Dendritic cell treated with granulocyte-macrophage colony-stimulating factor and Interleukin-4, amounts not matched to agents 40 ng/mL and 50 ng/mL, for 4 days (primary cell): ENCODE results near the gene PAPSS2.

Experiments
- H3K27ac Mint-ChIP-seq: one replicate; pipeline ENCODE4 v1.8.0; 2022; ENCODE audit warnings: mild to moderate bottlenecking, mixed read lengths
- H3K27me3 Mint-ChIP-seq: one replicate; pipeline ENCODE4 v1.8.0; 2022; ENCODE audit warnings: mild to moderate bottlenecking, mixed read lengths
- H3K36me3 Mint-ChIP-seq: one replicate; pipeline ENCODE4 v1.8.0; 2022; ENCODE audit warnings: low read depth, mixed read lengths
- H3K4me1 Mint-ChIP-seq: one replicate; pipeline ENCODE4 v1.8.0; 2022; ENCODE audit warnings: low read depth, mixed read lengths
- H3K4me3 Mint-ChIP-seq: one replicate; pipeline ENCODE4 v1.8.0; 2022; ENCODE audit warnings: mild to moderate bottlenecking, moderate library complexity, mixed read lengths
- H3K9me3 Mint-ChIP-seq: one replicate; pipeline ENCODE4 v1.8.0; 2022; ENCODE audit warnings: mixed read lengths
- intact Hi-C: fragments of 100-400 bp; cut with micrococcal nuclease; formaldehyde crosslinking; loops from one replicate; pipeline ENCODE4 v1.15.0; 2022

The PAPSS2 gene

DNA sequence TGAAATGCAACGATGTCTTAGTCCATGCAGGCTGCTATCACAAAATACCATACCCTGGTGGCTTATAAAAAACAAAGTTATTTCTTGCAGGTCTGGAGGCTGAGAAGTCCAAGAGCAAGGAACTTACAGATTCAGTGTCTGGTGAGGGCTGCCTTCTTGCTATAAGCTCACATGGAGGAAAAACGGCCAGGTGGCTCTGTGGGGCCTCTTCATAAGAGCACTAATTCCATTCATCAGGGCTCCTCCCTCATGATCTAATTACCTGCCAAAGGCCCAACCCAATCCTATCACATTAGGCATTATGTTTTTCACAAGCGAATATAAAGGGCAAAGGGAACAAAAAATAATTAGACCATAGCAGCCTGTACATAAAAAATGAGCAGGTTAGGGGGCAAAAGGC, 35.4 kb downstream of the PAPSS2 start:
- no peak overlapping the region for H3K27ac Mint-ChIP-seq
- no peaks in the 10 kb centered on the region for H3K9me3 Mint-ChIP-seq
- no peak overlapping the region for H3K4me3 Mint-ChIP-seq
- intact Hi-C loops: no loop called here
- no peaks in the 10 kb centered on the region for H3K27me3 Mint-ChIP-seq
- H3K36me3 Mint-ChIP-seq: no peaks in the 10 kb centered on the region
- no peaks in the 10 kb centered on the region for H3K4me1 Mint-ChIP-seq

DNA sequence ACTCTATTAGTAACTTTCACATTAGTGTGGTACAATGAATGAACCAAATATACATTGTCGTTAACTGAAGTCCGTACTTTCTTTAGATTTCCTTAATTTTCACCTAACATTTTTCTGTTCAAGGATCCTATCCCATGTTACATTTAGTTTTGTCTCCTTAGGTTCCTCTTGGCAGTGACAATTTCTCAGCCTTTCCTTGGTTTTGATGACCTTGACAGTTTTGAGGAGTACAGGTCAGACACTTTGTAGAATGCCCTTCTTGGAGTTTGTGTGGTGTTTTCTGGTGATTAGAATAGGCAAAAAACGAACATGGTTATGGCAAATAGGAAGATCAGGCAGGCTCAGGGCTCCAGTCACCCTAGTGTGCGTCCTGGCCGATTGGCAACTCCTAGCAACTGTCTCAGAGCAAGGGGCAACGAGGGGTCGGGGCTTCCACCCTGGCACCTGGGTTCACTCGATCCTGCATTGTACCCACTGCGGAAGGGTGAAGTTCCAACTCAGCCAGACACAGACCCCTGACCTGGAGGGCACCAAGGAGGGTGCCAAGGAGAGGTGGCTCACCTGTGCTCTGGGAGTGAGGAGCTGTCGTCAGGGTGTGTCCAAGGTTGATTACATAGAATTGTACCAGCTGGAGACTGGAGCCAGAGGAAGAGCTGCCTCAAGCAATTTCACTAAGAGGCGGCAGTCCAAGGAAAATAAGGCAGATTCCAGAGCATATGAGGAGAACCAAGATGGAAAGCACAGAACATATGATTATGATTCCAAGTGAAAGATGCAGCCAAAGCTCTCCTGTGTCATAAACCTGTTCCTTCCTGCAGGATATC, 37.5 kb downstream of the PAPSS2 start:
- intact Hi-C loops: no loop called here

DNA sequence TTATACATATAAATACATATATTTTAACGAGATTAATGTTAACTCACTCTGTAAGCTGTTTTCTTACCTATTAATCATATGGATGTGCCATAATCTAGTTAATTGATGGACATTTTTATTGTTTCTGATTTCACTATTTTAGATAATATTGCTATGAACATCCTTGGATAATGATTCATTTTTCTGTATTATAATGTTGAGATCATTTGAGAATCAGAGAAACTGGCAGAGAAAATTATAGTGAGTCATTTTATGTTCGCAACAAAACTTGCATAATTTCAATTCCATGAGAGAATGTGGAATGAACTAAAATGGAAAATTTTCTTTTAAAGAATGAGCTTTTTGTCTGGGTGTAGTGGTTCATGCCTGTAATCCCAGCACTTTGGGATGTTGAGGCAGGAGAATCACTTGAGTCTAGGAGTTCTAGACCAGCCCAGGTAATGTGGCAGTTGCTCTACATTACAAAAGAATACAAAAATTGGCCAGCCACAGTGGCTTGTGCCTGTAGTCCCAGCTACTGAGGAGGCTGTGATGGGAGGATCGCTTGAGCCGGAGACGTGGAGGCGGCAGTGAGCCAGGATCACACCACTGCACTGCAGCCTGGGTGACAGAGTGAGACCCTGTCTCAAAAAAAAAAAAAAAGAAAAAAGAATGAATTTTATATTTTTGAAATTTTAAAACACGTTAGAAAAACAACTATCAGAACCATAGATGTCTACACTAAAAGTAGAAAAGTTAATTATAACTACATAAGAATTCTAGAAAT, 40.5 kb downstream of the PAPSS2 start:
- Mint-ChIP-seq H3K27me3 (no peaks in the 10 kb centered on the region), H3K27ac (no peak overlapping the region)
- intact Hi-C loops: no loop called here

More for the DNA sequence above, 37.5 kb downstream of the PAPSS2 start:
- no peaks in the 10 kb centered on the region for H3K9me3 Mint-ChIP-seq
- no peaks in the 10 kb centered on the region for H3K4me1 Mint-ChIP-seq
- H3K36me3 Mint-ChIP-seq: no peaks in the 10 kb centered on the region
- no peaks in the 10 kb centered on the region for H3K27me3 Mint-ChIP-seq
- no peak overlapping the region for H3K27ac Mint-ChIP-seq
- no peak overlapping the region for H3K4me3 Mint-ChIP-seq

DNA sequence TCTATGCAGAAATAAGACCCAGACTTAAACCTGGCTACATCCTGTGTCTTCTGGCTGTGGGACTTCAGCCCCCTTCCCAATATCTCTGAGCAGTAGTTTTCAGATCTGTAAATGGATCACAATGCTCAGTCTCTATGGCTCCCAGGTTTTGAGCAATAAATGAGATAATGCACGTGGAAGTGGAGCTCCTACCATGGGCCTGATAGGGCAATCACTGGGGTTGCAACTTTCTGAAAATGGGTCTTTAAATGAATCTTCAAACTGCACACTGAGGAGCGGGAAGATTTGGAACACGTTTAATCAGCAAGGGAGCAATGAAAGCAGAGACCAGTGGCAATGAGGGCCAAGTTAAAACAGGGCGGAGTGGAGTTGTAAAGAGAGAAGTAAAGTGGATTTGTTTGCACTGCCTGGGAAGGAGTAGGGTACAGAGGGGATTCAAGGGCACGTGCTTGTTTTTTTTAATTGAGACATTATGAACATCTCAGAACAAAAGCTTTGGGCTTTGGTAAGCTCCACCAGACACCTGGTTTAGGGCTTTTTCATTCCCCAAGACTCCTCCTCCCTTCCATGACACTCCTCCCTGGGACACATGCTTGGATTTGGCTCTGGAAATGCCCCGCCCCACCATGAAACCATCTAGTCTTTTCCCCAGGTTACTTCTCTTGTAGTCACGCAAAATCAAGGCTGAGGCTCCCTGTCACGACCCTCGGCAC, 42.7 kb downstream of the PAPSS2 start:
- intact Hi-C loops: no loop called here
- H3K27me3 Mint-ChIP-seq: no peaks in the 10 kb centered on the region
- no peak overlapping the region for H3K27ac Mint-ChIP-seq
- H3K9me3 Mint-ChIP-seq: no peaks in the 10 kb centered on the region
- no peaks in the 10 kb centered on the region for H3K4me1 Mint-ChIP-seq
- no peak overlapping the region for H3K4me3 Mint-ChIP-seq
- H3K36me3 Mint-ChIP-seq: no peaks in the 10 kb centered on the region

More for the DNA sequence above, 40.5 kb downstream of the PAPSS2 start:
- no peak overlapping the region for H3K4me3 Mint-ChIP-seq
- H3K9me3 Mint-ChIP-seq: no peaks in the 10 kb centered on the region
- no peaks in the 10 kb centered on the region for H3K36me3 Mint-ChIP-seq
- no peaks in the 10 kb centered on the region for H3K4me1 Mint-ChIP-seq

DNA sequence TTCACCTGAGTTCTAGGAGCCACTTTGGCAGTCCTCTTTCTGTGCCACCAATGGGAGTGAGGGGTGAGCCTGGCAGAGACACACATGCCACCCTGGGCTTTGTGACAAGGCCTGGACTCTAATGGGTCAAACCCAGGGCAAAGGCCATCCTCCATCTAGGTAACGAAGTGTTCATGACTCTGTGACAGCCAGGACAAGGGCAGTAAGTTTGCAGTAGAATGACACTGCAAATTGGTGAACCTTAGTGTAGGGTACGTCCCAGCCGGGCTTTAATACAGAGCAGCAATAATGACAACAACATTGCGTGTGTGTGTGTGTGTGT, 43.3 kb downstream of the PAPSS2 start:
- Mint-ChIP-seq H3K36me3 (no peaks in the 10 kb centered on the region), H3K9me3 (no peaks in the 10 kb centered on the region), H3K4me1 (no peaks in the 10 kb centered on the region), H3K4me3 (no peak overlapping the region), H3K27me3 (no peaks in the 10 kb centered on the region), H3K27ac (no peak overlapping the region)
- intact Hi-C loops: no loop called here

DNA sequence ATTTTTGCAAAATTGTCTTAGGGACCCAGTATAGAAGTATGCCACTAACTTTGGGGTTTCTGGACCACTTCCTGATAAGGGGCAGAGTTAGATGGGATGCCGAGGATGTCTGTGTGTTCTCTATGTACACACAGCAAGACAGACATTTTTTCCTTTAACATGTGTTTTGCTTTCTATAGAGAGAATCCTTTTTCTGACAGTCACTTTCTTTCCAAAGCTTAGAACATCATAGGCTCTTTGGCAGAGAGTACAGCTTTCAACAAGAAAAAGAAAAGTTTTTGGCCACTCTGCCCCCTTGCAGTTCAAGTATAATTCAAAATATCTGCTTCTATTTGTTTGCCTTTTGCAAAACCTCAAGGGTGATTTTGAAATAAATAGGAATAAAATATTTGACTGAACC, 44.1 kb downstream of the PAPSS2 start:
- intact Hi-C loops: no loop called here
- Mint-ChIP-seq H3K4me1 (no peaks in the 10 kb centered on the region), H3K36me3 (no peaks in the 10 kb centered on the region), H3K9me3 (no peaks in the 10 kb centered on the region), H3K27me3 (no peaks in the 10 kb centered on the region), H3K4me3 (no peak overlapping the region), H3K27ac (no peak overlapping the region)

DNA sequence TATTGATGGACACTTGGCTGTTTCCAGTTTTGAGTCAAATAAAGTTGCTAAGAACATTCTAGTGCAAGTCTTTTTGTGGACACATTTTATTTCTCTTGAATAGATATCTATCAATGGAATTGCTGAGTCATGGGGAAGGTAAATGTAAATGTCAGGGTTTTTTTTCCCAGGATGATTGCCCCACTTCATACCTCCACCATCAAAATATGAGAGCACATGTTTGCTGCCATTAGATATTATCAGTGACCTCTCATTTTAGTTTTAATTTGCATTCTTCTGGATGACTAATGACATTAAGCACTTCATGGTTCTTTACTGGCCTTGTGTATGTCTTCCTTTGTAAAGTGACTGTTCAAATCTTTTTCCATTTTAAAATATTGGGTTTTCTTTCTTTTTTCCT, 45.7 kb downstream of the PAPSS2 start:
- intact Hi-C loops: no loop called here
- H3K9me3 Mint-ChIP-seq: no peaks in the 10 kb centered on the region
- no peak overlapping the region for H3K27ac Mint-ChIP-seq
- H3K27me3 Mint-ChIP-seq: no peaks in the 10 kb centered on the region
- H3K36me3 Mint-ChIP-seq: peaks cover 6% of the 10 kb centered on the region
- no peaks in the 10 kb centered on the region for H3K4me1 Mint-ChIP-seq
- H3K4me3 Mint-ChIP-seq: no peak overlapping the region

DNA sequence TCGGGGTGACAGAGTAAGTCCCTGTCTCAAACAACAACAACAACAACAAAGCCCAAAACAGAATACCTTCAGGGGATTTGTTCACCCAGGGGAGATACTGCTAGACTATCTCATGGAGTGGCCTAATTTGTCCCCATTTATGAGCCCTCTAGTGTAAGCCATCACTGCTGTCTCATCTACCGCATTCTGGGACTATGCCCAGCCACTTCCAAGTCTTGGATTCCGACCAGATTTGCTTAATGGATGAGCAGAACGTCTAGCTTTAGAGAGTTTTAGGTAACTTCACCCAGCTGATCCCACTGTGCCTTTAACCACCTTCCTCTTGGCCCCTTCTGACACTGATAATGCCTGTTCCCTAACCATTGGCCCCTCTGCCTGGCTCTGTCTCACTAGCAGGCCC, 47.1 kb downstream of the PAPSS2 start:
- H3K27me3 Mint-ChIP-seq: no peaks in the 10 kb centered on the region
- no peaks in the 10 kb centered on the region for H3K4me1 Mint-ChIP-seq
- no peak overlapping the region for H3K4me3 Mint-ChIP-seq
- peaks cover 14% of the 10 kb centered on the region for H3K36me3 Mint-ChIP-seq
- no peak overlapping the region for H3K27ac Mint-ChIP-seq
- intact Hi-C loops: no loop called here
- no peaks in the 10 kb centered on the region for H3K9me3 Mint-ChIP-seq

DNA sequence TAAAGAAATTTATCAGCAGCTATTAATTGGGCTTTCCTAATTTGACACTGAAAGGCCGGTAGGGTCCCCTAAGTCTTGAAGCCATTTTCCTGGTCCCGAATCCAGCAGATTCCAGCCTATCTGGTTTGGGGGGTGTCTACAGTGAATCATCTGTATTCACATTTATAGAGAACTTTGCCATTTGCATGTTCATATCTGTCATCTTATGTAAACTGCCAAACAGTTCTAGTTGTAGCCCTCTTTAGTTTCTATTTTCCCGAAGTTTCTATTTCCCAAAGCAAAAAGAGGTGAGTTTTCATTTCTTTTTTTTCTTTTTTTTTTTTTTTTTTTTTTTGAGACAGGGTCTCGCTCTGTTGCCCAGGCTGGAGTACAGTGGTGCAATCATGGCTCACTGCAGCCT, 47.6 kb downstream of the PAPSS2 start:
- no peaks in the 10 kb centered on the region for H3K4me1 Mint-ChIP-seq
- H3K36me3 Mint-ChIP-seq: peaks cover 19% of the 10 kb centered on the region
- no peaks in the 10 kb centered on the region for H3K27me3 Mint-ChIP-seq
- no peaks in the 10 kb centered on the region for H3K9me3 Mint-ChIP-seq
- no peak overlapping the region for H3K4me3 Mint-ChIP-seq
- H3K27ac Mint-ChIP-seq: no peak overlapping the region
- intact Hi-C loops: no loop called here

DNA sequence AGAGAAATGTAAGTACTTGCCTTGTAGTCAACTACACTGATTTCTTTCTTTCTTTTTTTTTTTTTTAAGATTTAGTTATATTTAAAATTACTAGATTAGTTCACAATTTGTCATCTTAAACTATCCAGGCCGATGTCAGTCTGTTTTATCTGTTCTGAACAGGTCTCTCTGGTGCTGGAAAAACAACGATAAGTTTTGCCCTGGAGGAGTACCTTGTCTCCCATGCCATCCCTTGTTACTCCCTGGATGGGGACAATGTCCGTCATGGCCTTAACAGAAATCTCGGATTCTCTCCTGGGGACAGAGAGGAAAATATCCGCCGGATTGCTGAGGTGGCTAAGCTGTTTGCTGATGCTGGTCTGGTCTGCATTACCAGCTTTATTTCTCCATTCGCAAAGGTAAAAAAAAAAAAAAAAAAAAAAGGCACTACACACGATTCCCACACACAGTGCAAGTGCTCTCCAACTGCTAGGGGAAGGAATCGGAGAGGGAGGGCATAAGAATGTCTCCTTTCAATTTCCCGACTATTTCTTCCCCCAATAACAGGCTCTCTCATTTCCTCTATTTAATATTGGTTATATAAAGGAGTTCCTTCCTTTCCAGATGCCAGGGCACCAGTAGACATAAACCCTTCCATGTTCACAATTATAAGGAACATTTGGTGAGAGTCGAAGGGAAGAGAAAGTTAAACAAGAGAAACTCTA, 53.4 kb downstream of the PAPSS2 start:
- Mint-ChIP-seq H3K27ac (no peak overlapping the region), H3K36me3 (peaks cover 57% of the 10 kb centered on the region), H3K9me3 (no peaks in the 10 kb centered on the region), H3K4me1 (peaks cover 25% of the 10 kb centered on the region), H3K27me3 (no peaks in the 10 kb centered on the region), H3K4me3 (no peak overlapping the region)
- intact Hi-C loops: no loop called here

DNA sequence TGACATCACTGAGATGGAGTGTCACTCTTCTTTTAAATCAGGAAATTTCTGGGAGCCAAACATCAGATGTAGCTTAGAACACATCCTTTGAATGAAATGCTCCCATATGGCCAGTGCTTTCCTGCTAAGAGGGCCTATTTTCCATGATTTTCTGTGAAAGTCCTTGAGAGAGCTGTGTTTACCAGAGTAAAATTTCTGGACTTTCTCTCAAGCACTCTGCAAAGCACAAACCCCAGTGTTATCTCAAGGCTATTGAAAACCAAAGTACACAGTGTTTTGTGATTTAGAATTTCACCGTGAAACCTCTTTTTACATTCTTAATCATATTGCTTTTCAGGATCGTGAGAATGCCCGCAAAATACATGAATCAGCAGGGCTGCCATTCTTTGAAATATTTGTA, 54.0 kb downstream of the PAPSS2 start:
- peaks cover 57% of the 10 kb centered on the region for H3K36me3 Mint-ChIP-seq
- H3K27me3 Mint-ChIP-seq: no peaks in the 10 kb centered on the region
- peaks cover 25% of the 10 kb centered on the region for H3K4me1 Mint-ChIP-seq
- intact Hi-C loops: no loop called here
- no peak overlapping the region for H3K4me3 Mint-ChIP-seq
- no peaks in the 10 kb centered on the region for H3K9me3 Mint-ChIP-seq
- H3K27ac Mint-ChIP-seq: no peak overlapping the region

DNA sequence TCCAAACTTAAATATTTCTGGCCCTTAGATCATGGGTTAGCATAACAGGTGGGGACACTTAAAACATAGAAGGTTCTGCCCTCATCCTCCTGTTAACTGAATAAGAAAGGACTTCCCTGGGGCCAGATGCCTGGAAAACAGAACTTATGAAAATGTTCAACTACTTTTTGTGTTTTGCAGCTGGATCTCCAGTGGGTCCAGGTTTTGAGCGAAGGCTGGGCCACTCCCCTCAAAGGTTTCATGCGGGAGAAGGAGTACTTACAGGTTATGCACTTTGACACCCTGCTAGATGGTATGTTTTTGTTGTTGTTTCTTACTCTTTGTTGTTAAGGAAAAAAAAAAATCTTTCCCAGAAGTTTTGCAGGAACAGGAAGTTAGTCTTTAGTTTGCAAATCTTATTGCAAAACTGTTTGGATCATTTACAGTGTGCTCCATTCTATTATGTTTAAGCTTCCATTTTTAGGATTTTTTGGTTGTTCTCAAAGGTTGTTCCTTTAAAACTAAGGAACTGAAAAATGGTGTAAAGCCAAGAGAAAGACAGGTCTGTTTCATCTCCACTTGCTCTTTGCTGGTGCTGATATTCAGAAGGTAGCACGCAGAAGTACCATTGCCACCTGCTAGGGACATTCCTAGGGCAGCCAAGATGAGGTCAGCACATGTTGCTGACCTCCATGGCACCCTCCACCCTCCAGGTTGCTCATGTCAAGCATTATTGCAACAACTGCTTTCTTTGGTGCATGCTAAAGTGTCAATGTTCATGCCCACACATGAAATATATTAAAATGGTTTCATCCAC, 56.1 kb downstream of the PAPSS2 start:
- intact Hi-C loops: no loop called here
- Mint-ChIP-seq H3K27me3 (no peaks in the 10 kb centered on the region), H3K9me3 (no peaks in the 10 kb centered on the region), H3K4me3 (no peak overlapping the region), H3K36me3 (peaks cover 47% of the 10 kb centered on the region), H3K4me1 (peaks cover 25% of the 10 kb centered on the region), H3K27ac (no peak overlapping the region)

DNA sequence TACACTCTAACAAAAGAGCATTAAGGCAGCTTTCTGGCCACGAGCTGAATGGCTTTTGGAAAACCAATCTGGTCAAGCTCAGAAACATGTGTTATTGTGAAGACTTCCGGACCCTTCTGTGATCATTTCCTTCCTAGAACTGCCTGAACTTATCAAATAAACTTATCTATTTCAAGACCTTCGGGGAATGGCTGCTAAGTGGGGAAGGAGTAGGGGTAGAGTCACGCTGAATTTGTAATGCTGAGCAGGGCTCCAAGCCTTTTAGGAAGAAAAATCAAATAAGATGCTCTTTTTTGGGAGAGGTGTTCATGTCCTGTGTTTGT, 56.6 kb downstream of the PAPSS2 start:
- Mint-ChIP-seq H3K9me3 (no peaks in the 10 kb centered on the region), H3K27me3 (no peaks in the 10 kb centered on the region), H3K27ac (no peak overlapping the region), H3K4me3 (no peak overlapping the region), H3K4me1 (peaks cover 25% of the 10 kb centered on the region), H3K36me3 (peaks cover 47% of the 10 kb centered on the region)
- intact Hi-C loops: no loop called here
